Measurements from ENCODE around the gene SH3GLB2.

SH3GLB2 gene

DNA sequence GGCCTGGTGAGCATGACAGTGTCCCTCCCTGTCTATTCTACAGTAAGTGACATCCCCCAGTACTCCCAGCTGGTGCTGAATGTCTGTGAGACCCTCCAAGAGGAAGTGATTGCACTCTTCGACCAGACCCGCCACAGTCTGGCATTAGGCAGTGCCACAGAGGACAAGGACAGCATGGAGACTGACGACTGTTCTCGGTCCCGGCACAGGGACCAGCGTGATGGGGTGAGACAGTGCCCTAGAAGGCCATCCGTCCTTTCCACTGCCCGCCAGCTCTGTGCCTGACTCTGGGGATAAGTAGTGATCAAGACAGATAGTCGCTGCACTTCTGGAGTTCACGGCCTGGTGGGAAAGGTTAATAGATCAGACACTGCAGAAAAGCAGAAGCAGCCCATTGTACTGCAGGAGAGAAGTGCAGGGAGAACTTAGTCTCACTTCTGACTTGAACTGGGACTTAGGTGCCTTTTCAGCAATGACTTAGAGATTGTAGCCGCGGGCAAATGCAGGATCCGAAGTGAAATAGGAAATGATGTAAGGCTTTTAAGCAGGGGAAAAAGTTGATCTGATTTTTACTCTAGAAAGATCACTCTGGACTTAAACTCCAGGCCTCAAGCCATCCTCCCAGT lies 28.4 kb downstream of the SH3GLB2 start:
- no peak for DNase-seq (ENCODE audit: low read depth)
- TF ChIP-seq, protein P1, sequence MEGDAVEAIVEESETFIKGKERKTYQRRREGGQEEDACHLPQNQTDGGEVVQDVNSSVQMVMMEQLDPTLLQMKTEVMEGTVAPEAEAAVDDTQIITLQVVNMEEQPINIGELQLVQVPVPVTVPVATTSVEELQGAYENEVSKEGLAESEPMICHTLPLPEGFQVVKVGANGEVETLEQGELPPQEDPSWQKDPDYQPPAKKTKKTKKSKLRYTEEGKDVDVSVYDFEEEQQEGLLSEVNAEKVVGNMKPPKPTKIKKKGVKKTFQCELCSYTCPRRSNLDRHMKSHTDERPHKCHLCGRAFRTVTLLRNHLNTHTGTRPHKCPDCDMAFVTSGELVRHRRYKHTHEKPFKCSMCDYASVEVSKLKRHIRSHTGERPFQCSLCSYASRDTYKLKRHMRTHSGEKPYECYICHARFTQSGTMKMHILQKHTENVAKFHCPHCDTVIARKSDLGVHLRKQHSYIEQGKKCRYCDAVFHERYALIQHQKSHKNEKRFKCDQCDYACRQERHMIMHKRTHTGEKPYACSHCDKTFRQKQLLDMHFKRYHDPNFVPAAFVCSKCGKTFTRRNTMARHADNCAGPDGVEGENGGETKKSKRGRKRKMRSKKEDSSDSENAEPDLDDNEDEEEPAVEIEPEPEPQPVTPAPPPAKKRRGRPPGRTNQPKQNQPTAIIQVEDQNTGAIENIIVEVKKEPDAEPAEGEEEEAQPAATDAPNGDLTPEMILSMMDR (conservative IDR thresholded peaks at IDR 0.05; ENCODE audit: low read depth, low read length): no peak
- H3K4me3 ChIP-seq (ENCODE audit: low read depth, low read length): no peak overlapping the region

DNA sequence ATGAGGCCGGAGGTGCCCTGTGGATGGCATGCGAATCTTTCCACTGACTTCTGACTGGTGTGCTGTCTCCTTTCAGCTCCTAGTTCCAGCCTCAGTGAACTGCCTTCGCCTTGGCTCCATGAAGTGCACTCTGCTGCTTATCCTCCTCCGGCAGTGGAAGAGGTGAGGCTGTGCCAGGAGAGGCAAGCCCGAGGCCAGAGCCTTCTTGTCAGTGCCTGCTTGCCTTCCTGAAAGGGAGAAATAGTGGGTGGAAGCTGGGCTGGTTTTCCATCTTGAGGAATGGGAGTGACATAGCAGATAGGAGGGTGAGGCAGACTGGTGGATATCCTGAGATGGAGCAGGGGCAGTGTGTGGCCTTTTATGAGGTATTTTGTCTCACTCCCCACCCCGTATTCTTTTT lies 29.7 kb downstream of the SH3GLB2 start:
- TF ChIP-seq, protein P1 (conservative IDR thresholded peaks at IDR 0.05; ENCODE audit: low read depth, low read length): no peak
- H3K4me3 ChIP-seq (ENCODE audit: low read depth, low read length): no peak overlapping the region
- DNase-seq (ENCODE audit: low read depth): no peak

DNA sequence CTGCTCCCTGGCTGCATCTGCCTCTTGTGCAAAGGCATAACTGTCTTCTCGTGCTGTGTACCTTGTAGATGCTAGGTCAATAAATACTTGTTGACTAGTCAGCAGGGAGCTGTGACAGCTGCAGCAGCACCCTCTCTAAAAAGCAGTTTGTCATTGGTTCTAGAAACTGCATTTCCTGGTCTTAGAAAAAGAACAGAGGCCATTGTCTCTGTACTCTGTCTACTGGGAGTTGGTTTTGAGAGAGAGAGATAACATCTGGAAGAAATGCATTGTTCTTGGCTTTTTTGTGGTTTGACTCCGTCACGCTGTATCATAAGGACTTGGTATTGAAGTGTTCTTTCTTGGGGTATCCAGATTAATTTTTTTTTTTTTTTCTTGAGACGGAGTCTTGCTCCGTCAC lies 32.3 kb downstream of the SH3GLB2 start:
- no peak overlapping the region for H3K4me3 ChIP-seq (ENCODE audit: low read depth, low read length)
- TF ChIP-seq, protein P1 (conservative IDR thresholded peaks at IDR 0.05; ENCODE audit: low read depth, low read length): no peak
- no peak for DNase-seq (ENCODE audit: low read depth)

GRCh38 chr9:128992995-128993394 lies 35.1 kb downstream of the SH3GLB2 start:
- H3K4me3 ChIP-seq (ENCODE audit: low read depth, low read length): no peak overlapping the region
- DNase-seq (ENCODE audit: low read depth): peak; percentile 43
- TF ChIP-seq, protein P1 (conservative IDR thresholded peaks at IDR 0.05; ENCODE audit: low read depth, low read length): peak; percentile 57

DNA sequence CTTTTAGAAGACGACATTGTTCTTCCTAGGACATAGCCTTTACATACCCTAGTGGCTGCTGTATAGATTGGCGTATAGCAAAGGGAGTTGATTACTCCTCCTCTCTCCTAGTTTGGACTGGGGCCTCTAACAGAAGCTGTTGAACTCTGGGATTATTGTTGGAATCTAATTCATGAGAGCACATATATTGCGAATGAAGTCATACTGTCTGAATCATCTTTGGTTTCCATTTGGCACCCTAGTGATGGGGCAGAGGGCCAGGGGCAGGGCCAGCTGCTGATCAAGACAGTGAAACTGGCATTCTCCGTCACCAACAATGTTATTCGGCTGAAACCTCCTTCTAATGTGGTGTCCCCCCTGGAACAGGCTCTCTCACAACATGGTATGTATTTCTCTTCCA lies 40.3 kb downstream of the SH3GLB2 start:
- DNase-seq (ENCODE audit: low read depth): peak; percentile 74
- no peak overlapping the region for H3K4me3 ChIP-seq (ENCODE audit: low read depth, low read length)
- TF ChIP-seq, protein P1 (conservative IDR thresholded peaks at IDR 0.05; ENCODE audit: low read depth, low read length): no peak

DNA sequence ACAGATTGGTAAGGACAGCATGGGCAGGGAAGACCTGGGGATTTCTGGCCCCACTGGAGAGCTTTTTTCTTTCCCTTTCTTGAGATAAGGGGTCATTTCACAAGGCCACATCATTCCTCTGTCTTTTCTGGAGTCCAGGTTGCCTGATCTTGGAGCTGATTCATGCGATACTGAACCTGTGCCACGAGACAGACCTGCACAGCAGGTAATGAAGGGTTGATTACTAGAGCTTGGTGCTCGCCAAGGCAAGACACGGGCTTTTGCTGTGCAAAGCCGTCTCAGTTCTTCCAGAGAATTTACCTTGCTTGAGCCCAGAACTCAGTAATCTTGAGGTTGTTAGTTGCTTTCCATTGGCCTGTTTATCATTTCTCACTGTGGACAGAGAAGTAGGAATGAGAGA lies 41.5 kb downstream of the SH3GLB2 start:
- TF ChIP-seq, protein P1 (conservative IDR thresholded peaks at IDR 0.05; ENCODE audit: low read depth, low read length): no peak
- no peak for DNase-seq (ENCODE audit: low read depth)
- H3K4me3 ChIP-seq (ENCODE audit: low read depth, low read length): no peak overlapping the region

DNA sequence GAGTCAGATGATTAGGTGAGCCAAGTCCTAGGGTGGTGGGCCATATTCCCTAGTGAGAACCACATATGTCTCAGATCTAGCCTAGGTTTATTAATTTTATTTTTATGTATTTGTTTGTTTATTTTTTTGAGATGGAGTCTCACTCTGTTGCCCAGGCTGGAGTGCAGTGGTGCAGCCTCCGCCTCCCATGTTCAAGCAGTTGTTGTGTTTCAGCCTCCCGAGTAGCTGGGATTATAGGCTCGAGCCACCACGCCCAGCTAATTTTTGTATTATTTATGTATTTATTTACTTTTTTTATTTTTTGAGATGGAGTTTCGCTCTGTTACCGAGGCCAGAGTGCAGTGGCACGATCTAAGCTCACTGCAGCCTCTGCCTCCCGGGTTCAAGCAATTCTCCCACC lies 44.6 kb downstream of the SH3GLB2 start:
- DNase-seq (ENCODE audit: low read depth): no peak
- no peak overlapping the region for H3K4me3 ChIP-seq (ENCODE audit: low read depth, low read length)
- TF ChIP-seq, protein P1 (conservative IDR thresholded peaks at IDR 0.05; ENCODE audit: low read depth, low read length): no peak

Measured in choroid plexus epithelial cell (primary cell).